ENCODE measurements around the gene AP1B1.

DNA sequence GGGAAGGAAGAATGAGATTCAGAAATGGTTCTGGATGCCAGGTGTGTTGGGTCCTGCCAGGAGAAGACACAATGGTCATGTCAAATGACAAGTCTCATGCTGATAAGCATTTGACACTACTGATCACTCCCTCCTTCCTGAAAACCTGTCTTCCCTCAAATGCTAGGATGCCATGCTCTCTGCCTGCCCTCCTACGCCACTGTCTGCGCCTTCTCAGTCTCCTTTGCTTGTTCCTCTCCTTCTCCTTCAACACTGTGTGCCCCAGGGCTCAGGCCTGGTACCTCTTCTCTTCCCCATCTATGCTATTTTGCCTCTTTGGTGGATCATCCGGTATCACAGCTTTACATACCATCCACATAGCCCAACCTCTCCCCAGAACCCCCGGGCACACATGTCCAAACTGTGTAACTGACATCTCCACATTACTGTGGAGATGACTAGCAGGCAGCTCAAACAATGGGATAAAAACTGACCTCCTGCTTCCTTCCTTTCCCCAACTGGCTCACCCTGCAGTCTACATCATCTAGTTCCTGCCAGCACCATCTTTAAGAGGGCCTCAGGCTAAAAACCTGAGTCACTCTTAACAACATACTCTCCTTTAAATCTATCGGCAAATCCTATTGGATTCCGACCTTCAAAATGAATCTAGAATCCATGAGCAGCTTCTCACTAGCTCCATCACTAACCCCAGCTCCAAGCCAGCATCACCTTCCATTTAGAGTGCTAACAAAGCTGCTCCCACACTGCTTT lies 8.2 kb downstream of the AP1B1 start:
- TF ChIP-seq CTCF (IDR thresholded peaks at IDR 0.05) (no peak), POLR2A (IDR thresholded peaks at IDR 0.05) (no peak)

All from esophagus squamous epithelium (tissue), 4 donors.